HG02571 (cell line): ENCODE data around the gene TRAK1.
A peak's percentile ranks its signal among the peaks of the same experiment; 100 is the strongest.

ENCODE experiments used
- ATAC-seq: cut with Tn5 transposase; IDR thresholded peaks from one replicate; pipeline ENCODE4 v1.9.1; 2021; ENCODE audit warnings: mild to moderate bottlenecking, moderate library complexity; ENCODE audit not compliant: unreplicated experiment

TRAK1 gene

GRCh38 chr3:42198709-42199108 lies 107.6 kb downstream of the TRAK1 start:
- ATAC-seq, result no peak

- no peak for ATAC-seq
These were observed 111.2 kb downstream of the TRAK1 start for GRCh38 chr3:42202217-42202865.

DNA sequence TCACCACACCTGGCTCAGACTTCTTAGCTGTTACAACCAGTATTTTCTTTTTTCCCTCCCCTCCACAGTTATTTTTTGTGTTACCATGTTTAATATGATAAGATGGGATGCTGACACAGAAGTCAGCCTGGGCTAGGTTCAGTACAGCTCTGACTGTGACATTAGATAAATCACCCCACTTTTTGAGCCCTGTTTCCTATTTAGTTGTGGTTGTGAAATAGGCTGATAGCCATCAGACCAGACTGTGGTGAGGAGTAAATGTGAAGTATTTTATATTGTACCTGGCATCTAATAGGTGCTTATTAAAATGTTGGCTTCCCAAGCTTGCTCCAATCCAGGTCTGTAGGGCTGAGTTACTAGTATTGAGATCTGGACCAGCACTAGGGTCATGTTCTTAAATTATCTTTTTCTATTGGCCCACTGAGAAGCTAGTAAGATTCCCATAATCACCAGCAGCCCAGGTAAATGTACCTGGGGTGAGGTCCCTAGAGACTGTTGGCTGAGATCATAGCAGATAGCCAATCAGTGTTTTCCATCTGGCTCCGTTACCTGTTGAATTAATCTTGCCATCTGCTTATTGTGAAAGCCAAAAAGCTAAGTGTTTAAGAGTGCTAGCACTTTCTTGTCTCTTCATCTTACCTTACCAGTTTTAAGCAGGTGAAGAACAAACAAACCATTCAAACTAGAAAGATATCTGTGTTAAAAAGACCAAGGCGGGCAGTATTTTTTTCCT lies 113.9 kb downstream of the TRAK1 start:
- no peak for ATAC-seq

DNA sequence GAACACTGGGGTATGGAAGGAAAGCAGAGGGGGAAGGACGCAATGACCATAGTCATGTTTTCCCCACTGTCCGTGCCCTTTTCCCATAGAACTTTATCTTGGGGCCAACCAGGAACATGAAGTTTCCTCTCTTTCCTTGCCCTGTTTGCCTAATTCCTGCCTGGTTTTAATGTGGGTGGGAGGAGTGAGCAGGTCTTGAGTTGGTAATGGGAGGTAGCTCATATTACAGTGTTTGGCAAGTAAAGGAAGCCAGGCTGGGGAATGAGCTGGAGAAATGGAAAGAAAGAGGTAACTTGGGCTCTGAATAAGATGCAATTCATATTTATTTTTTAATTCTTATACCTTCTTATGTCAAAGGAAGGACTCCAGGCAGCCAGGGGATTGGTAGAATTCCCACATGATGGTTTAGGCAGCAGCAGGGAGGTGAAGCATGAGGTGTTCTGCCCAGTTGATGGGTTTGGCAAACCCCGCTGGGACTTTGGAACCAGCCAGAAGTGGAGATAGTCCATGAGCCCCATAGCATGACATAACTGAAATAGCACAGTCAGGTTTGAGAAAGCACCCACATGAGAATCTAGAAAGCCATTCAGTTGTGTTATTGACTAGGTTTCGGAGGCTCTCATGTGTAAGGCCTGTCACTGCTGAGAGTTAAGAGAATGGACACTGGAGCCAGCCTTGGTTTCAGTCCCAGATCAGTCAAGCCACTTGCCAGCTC lies 114.8 kb downstream of the TRAK1 start:
- ATAC-seq, result peak; percentile 91

DNA sequence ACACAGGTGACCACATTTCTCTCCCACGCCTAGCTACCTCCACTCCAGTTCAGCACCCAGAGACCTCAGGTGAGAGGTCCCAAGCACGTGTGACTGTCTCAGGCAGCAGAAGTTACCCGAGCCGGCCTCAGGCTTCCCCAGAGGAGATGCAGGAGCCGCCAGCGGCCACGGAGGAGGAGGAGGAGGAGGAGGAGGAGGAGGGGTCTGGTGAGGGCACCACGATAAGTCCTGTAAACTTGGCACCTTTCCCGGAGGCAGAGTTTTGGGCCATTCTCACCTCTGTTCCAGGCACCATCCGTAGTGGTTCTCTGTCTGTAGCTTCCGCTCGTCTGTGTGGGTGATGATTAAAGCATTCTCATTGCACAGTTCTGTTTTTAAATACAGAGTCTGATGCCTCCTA lies 118.8 kb downstream of the TRAK1 start:
- ATAC-seq, result no peak

- no peak for ATAC-seq
These were observed 119.6 kb downstream of the TRAK1 start for GRCh38 chr3:42210726-42211125.

DNA sequence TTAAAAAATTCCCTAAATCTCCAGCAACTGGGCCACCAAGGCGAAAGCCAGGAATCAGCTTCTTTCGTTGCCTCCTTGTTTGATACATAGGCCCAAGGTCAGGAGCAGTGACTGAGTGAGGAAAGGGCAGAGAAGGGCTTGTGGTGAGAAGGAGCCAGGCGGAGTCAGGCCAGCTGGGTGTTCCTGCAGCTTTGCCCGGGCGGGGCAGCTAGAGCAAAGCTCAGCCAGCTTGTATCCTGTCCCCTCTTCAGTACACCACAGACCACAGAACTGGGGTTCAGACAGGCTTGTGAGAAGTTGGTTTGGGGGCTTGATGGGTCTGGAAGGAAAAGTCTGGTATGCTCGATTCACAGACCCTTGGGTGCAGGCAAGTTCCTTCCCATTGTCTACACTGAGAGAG lies 122.3 kb downstream of the TRAK1 start:
- ATAC-seq, result no peak

GRCh38 chr3:42214064-42214463 lies 122.9 kb downstream of the TRAK1 start:
- no peak for ATAC-seq

DNA sequence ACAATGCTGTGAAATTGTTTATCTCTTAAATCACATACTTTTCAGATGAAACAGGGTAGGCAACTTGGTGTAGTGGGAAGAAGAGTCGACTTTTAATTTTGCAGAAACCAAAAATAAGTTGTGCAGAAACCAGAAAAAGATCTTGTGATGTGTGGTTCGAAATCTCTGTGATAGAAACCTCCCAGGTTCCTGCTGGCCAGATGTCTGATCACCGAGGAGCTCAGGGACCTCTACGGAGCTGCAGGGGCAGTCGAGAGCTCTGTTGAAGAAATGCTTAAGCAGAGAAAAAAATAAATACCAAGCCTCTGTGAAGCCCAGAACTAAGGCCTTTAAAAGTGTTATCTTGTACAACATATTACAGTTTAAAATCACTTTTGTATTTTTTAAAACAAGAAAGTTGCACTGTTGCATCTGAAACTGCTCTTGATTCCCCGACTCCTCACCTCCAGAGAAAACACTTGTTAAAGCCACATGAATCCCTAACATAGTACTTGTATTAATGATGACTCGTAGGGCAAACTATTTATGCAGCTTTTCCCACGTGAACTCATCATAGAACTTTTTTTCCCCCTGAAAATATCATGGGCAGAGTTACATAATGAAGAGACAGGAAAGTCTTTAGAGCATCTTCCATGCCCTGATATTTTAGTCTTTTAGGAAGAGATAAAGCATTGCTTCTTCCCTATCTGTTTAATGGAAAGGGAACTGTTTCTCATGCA lies 123.6 kb downstream of the TRAK1 start:
- ATAC-seq, result no peak

GRCh38 chr3:42216302-42216701 lies 125.1 kb downstream of the TRAK1 start:
- ATAC-seq, result peak; percentile 52

DNA sequence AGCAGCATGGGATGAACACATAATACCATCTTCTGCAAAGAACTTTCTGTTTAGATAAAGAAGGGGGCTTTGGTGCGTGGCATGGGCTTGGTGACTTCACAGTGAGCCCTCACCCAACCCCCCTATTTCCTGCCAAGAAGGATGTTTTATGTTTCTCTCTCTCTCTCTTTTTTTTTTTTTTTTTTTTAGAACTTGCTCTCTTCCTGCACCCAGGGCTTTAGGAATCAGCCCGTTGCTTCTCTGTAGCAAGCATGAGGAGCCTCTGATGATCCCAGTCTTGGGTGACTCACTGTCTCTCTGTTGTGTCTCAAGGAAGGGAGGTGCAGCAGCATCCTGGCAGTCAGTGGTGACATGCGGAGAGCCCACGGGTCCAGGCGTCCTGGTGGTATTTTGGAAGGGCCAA lies 125.8 kb downstream of the TRAK1 start:
- ATAC-seq, result no peak

DNA sequence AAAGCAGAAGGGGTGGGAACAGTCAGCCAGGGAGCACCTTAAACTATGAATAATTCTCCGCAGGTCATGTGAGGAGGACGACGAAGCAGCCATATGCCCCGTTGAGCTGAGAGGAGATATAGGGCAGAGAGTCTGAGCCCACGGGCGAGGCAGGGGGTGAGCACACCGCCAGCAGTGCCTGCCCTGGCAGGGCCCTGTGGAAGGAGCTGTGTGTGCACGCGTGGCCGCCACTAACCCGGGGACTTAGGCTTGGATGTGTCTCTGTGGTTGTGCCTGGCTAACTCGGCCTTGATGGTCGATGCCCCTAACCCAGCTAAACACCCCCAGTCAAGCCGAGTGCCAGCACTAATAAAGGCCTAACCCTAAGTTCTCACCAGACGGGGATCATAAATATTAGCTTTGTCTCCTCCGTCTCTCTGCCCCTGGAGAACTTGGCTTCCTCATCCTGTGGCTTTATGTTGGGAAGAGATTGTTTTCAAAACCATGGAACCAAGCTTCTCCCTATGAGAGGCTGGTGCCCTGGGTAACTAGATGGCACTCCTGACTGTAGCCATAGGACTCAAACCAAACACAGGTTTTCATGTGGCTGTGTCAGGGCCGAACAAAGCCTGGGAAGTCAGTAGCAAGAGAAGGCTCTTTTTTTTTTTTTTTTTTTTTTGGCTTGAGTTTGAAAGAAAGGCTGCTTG lies 129.4 kb downstream of the TRAK1 start:
- ATAC-seq, result no peak

DNA sequence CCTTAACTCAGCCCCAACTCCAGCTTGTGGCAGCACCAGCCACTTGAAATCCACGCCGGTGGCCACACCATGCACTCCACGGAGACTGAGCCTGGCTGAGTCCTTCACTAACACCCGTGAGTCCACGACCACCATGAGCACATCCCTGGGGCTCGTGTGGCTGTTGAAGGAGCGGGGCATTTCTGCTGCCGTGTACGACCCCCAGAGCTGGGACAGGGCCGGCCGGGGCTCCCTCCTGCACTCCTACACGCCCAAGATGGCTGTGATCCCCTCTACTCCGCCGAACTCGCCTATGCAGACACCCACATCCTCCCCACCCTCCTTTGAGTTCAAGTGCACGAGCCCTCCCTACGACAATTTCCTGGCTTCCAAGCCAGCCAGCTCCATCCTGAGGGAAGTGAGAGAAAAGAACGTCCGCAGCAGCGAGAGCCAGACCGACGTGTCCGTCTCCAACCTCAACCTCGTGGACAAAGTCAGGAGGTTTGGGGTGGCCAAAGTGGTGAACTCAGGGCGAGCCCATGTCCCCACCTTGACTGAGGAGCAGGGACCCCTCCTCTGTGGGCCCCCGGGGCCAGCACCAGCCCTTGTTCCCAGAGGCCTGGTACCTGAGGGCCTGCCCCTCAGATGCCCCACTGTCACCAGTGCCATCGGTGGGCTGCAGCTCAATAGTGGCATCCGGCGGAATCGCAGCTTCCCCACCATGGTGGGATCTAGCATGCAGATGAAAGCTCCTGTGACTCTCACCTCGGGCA lies 132.0 kb downstream of the TRAK1 start:
- no peak for ATAC-seq

DNA sequence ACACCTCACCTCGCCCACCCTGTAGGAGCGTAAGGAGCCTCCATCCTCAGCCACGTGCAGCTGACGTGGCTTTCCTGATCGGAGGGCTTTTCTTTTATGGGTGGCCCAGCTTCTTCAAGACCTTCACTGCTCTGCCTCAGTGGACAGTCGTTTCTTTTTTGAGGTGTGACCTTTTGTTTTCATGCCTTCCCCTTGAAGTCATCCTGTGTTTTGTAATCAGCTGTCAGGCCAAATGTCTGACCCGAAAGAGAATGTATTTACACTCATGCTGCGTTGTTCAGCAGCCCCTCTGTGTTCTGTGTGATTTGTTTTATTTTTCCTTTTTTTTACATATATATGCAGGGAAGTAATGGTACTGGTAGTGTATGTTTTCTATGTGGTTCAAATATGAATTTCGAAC lies 133.0 kb downstream of the TRAK1 start:
- ATAC-seq, result no peak

DNA sequence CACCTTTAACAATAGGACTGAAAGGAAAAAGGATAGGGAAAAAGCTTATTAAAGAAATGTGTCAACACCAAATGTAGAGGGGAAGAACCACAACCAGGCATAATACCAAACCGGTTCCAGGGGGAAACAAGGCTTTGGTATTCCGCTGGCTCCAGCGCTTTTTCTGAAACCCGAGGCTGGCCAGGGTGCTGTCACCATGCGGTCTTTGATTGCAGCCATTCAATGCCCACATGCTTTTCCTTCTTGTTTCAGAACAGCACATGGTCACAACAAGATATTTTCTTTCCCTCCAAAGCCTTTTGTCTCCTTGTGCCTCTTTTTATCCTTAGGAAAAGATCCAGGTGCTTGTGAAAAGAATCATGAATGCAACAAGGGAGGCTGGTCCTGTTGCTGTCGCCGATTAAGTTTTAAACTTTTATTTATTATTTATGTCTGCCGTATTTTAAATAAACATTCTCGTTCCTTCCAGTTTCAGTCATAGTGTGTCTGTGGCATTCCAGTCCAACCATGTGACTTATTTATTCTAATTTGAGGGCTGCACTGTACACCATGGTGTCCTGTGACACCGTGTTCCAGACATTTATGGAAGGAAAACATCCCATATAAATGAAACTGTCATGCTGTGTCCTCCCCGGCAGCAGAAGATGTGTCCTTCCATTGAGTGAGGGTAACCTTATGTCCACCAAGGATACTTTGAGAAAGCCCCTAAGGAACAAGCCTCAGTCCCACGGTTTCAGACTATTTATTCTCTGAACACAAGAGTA lies 133.7 kb downstream of the TRAK1 start:
- no peak for ATAC-seq

- ATAC-seq, result no peak
These were observed 134.6 kb downstream of the TRAK1 start for GRCh38 chr3:42225486-42226363.

DNA sequence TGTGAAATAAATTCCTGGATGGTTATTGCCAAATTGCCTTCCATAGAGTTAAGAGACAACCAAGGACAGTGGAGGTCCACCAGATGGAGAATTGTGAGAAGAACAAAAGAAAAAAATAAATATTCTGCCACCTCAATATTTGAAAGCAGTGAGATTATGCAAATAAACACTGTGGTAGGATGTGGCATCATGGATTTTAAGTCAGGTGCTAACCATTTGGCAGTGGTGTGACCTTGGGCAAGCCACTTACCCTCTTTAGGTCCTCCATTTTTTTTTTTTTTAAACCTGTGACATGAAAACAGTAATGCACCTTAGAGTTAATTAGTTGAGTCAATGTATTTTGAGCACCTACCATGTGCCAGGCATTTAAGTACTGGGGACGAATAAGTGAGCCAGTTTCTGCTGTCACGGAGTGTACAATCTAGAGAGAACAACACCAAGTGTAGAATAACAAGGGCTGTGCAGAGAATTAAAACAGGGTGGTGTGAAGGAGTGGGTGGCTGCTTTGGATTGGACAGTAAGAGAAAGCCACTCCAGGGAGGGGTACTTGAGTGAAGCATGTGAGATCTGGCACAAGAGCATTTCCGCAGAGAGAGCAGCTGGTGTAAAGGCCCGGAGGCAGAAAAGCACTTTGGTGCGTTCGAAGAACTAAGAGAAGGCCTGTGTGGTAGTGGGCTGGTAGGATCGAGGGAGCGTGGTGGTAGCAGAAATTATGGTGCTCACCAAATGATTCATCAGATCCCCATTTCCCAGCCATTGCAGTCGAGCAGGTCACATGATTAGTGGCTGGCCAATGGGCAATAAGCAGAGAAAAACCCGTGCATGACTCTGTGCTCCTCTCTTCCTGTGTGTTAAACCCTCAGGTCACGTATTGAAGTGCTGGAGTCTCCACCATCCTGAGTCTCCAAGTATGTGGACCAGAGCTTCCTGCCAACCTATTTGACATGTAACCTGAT lies 135.6 kb downstream of the TRAK1 start:
- ATAC-seq, result no peak
